ENCODE results near the gene UBE2C. TPM values are rescaled to one million over a fixed set of nuclear protein-coding genes. Genes with fewer than 3 reads are reported as not detected.

UBE2C gene
- total RNA-seq, 4 donors from 2014 or later, result 0.45 to 5.8 (median 2.6) TPM; not detected in 1

GRCh38 chr20:45798935-45799642, 13.4 kb upstream of the UBE2C start:
- TF ChIP-seq POLR2A (IDR thresholded peaks at IDR 0.05) (no peak), CTCF (IDR thresholded peaks at IDR 0.05) (peak in 5 of 6 experiments; percentile 27 to 67 (median 61))
- no peak overlapping the region for H3K27ac ChIP-seq
- WGBS, 2 donors, result 39 to 43% methylated on average over 4 of the region's 4 CpGs
- no peaks in the 10 kb centered on the region for H3K4me1 ChIP-seq
- no peak overlapping the region for H3K4me3 ChIP-seq (replicated peaks in 1 of 3)
- intact Hi-C loops (cut with DNase I), result no loop called here
- no peaks in the 10 kb centered on the region for H3K27me3 ChIP-seq
- no peaks in the 10 kb centered on the region for H3K9me3 ChIP-seq
- DNase-seq, result peak; percentile 49 to 56
- H3K36me3 ChIP-seq, result peaks cover 43 to 55% of the 10 kb centered on the region in 2 donors

- H3K36me3 ChIP-seq, result peaks cover 43 to 49% of the 10 kb centered on the region in 2 donors
These were observed 10.6 kb upstream of the UBE2C start for GRCh38 chr20:45801851-45802250.

GRCh38 chr20:45810191-45810970, 2.1 kb upstream of the UBE2C start:
- Histone ChIP-seq H3K4me3 (replicated peaks in 1 of 3) (no peak overlapping the region), H3K27me3 (no peaks in the 10 kb centered on the region), H3K9me3 (no peaks in the 10 kb centered on the region), H3K4me1 (peaks cover 4 to 5% of the 10 kb centered on the region in 2 donors), H3K36me3 (peaks cover 43 to 45% of the 10 kb centered on the region in 2 donors), H3K27ac (no peak overlapping the region)
- no peak for DNase-seq
- intact Hi-C loops (cut with DNase I), result loop anchor here (10.0 kb wide), 1 partner anchor 124 kb away; the partner anchor contains the start of gene PCIF1
- WGBS, 2 donors, result 92 to 93% methylated on average over 8 of the region's 8 CpGs
- no peak for TF ChIP-seq CTCF (IDR thresholded peaks at IDR 0.05)
- no peak for TF ChIP-seq POLR2A (IDR thresholded peaks at IDR 0.05)

More at GRCh38 chr20:45801851-45802250, 10.6 kb upstream of the UBE2C start:
- intact Hi-C loops (cut with DNase I), result no loop called here
- no peak for TF ChIP-seq CTCF (IDR thresholded peaks at IDR 0.05)
- TF ChIP-seq POLR2A (IDR thresholded peaks at IDR 0.05), result no peak
- no peak for DNase-seq
- Histone ChIP-seq H3K27ac (no peak overlapping the region), H3K4me3 (replicated peaks in 1 of 3) (no peak overlapping the region), H3K4me1 (no peaks in the 10 kb centered on the region), H3K27me3 (no peaks in the 10 kb centered on the region), H3K9me3 (no peaks in the 10 kb centered on the region)
- WGBS, 2 donors, result 89 to 92% methylated on average over 7 of the region's 7 CpGs

GRCh38 chr20:45813006-45813340, 529 bp downstream of the UBE2C start:
- no peak overlapping the region for H3K27ac ChIP-seq
- WGBS, 2 donors, result 4 to 5% methylated on average over 9 to 10 of the region's 11 CpGs
- no peaks in the 10 kb centered on the region for H3K9me3 ChIP-seq
- H3K4me1 ChIP-seq, result peaks cover 4 to 5% of the 10 kb centered on the region in 2 donors
- peaks cover 23 to 31% of the 10 kb centered on the region in 2 donors for H3K36me3 ChIP-seq
- TF ChIP-seq POLR2A (IDR thresholded peaks at IDR 0.05), result no peak
- TF ChIP-seq CTCF (IDR thresholded peaks at IDR 0.05), result no peak
- no peak for DNase-seq
- intact Hi-C loops (cut with DNase I), result loop anchor here (10.0 kb wide), 1 partner anchor 122 kb away; the partner anchor contains the start of gene PCIF1
- H3K27me3 ChIP-seq, result no peaks in the 10 kb centered on the region
- peak overlapping the region in 1 of 3 donors; percentile 37 for H3K4me3 ChIP-seq (replicated peaks in 1 of 3)

All from thyroid gland (tissue), 4 donors.